ENCODE results near the gene TAF8. TPM values are rescaled to one million over a fixed set of nuclear protein-coding genes. Genes with fewer than 3 reads are reported as not detected.

Gene TAF8
- total RNA-seq, 4 donors from 2014 or later = 6.0 to 33.2 (median 10.8) TPM

- no peak for TF ChIP-seq POLR2A (IDR thresholded peaks at IDR 0.05)
- TF ChIP-seq CTCF (IDR thresholded peaks at IDR 0.05) = no peak
- H3K36me3 ChIP-seq = peaks cover 0 to 34% (median 7%) of the 10 kb centered on the region in 3 donors
- no peak overlapping the region for H3K4me3 ChIP-seq
- DNase-seq = no peak
- H3K9me3 ChIP-seq = no peaks in the 10 kb centered on the region
- WGBS, 2 donors = 91 to 92% methylated on average over 6 to 11 of the region's 11 CpGs
- intact Hi-C loops (cut with DNase I) = no loop called here
- H3K27me3 ChIP-seq = no peaks in the 10 kb centered on the region
- peaks cover 5 to 54% (median 16%) of the 10 kb centered on the region in 3 donors for H3K4me1 ChIP-seq
- no peak overlapping the region for H3K27ac ChIP-seq
Observed at GRCh38 chr6:42025066-42025844, 25.1 kb upstream of the TAF8 start.

- 61 to 66% methylated on average over 5 of the region's 7 CpGs for WGBS, 2 donors
- no peaks in the 10 kb centered on the region for H3K27me3 ChIP-seq
- no peak overlapping the region for H3K27ac ChIP-seq
- DNase-seq = no peak
- TF ChIP-seq POLR2A (IDR thresholded peaks at IDR 0.05) (no peak), CTCF (IDR thresholded peaks at IDR 0.05) (no peak)
- no peaks in the 10 kb centered on the region for H3K9me3 ChIP-seq
- H3K36me3 ChIP-seq = peaks cover 0 to 39% (median 7%) of the 10 kb centered on the region in 3 donors
- no peak overlapping the region for H3K4me3 ChIP-seq
- peaks cover 9 to 57% (median 21%) of the 10 kb centered on the region in 3 donors for H3K4me1 ChIP-seq
- intact Hi-C loops (cut with DNase I) = no loop called here
Observed at GRCh38 chr6:42025845-42026243, 24.5 kb upstream of the TAF8 start.

GRCh38 chr6:42026540-42026939 lies 23.8 kb upstream of the TAF8 start:
- Histone ChIP-seq H3K27me3 (no peaks in the 10 kb centered on the region), H3K4me3 (no peak overlapping the region), H3K27ac (no peak overlapping the region), H3K9me3 (no peaks in the 10 kb centered on the region), H3K4me1 (peaks cover 9 to 58% (median 22%) of the 10 kb centered on the region in 3 donors), H3K36me3 (peaks cover 0 to 42% (median 7%) of the 10 kb centered on the region in 3 donors)
- WGBS, 2 donors = 83 to 86% methylated on average over 4 of the region's 4 CpGs
- DNase-seq = no peak
- TF ChIP-seq CTCF (IDR thresholded peaks at IDR 0.05) (no peak), POLR2A (IDR thresholded peaks at IDR 0.05) (no peak)
- intact Hi-C loops (cut with DNase I) = no loop called here

- no peak for DNase-seq
- TF ChIP-seq POLR2A (IDR thresholded peaks at IDR 0.05) (no peak), CTCF (IDR thresholded peaks at IDR 0.05) (no peak)
- H3K36me3 ChIP-seq = peaks cover 0 to 57% (median 7%) of the 10 kb centered on the region in 3 donors
- WGBS, 2 donors = 70 to 73% methylated on average over 11 to 17 of the region's 17 CpGs
- H3K27me3 ChIP-seq = no peaks in the 10 kb centered on the region
- H3K4me1 ChIP-seq = peaks cover 9 to 46% (median 9%) of the 10 kb centered on the region in 3 donors
- H3K4me3 ChIP-seq = no peak overlapping the region
- H3K27ac ChIP-seq = no peak overlapping the region
- intact Hi-C loops (cut with DNase I) = no loop called here
- no peaks in the 10 kb centered on the region for H3K9me3 ChIP-seq
Observed at GRCh38 chr6:42028234-42029061, 21.9 kb upstream of the TAF8 start.

All from esophagus squamous epithelium (tissue), 5 donors.